GM18517 (cell line): Measurements from ENCODE around the gene EEF2K.
"Not testable (repeated sequence)": the region's sequence is repeated elsewhere in the genome, so short reads cannot be mapped to it uniquely, and the experiment has no call there.

Experiments used
- ATAC-seq: cut with Tn5 transposase; IDR thresholded peaks from one replicate; pipeline ENCODE4 v1.9.1; 2021; ENCODE audit warnings: mild to moderate bottlenecking, moderate library complexity; ENCODE audit not compliant: unreplicated experiment

The EEF2K gene

DNA sequence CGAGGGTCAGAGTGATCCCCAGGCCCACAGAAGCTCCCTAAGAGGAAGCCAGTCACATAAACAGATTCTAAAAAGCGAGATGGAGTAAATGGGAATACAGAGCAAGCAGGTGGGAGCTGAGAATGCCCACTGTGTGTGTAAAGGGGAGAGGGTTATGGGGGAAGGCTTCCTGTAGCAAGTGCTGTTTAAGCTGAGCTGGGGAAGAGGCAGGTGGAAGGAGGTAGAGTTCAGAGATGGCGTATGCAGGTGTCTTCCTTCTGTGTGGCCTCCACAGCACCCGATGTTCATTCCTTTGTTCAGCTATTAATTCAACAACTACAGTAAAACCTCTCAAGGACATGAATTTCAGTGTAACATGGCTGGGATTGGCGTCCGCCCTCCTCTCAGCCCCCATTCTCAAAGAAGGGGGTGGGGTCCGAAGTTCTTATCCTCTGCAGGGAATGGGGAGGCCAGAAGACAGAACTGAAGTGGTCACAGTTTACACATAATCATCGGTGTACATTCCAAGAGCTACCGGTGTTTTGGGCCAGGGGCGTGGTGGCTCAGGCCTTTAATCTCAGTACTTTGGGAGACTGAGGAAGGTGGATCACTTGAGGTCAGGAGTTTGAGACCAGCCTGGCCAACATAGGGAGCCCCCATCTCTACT is 1.8 kb downstream of the EEF2K start:
- no peak for ATAC-seq

DNA sequence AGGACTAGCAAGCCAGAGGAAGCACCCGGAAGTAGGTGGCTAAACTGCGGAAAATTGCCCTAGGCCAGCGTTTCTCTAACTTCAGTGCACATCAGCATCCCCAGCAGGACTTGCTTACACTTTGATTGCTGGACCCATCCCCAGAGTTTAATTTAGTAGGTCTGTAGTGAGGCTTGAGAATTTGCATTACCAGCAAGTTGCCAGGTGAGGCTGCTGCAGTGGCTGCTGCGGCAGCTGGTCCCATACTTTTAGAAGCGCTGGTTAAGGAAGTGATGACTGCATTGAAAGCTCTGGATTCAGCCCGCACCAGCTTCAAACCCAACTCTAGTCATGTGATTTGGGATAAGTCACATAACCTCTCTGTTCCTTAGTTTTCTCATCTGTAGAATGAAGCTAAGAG is 4.2 kb downstream of the EEF2K start:
- no peak for ATAC-seq

DNA sequence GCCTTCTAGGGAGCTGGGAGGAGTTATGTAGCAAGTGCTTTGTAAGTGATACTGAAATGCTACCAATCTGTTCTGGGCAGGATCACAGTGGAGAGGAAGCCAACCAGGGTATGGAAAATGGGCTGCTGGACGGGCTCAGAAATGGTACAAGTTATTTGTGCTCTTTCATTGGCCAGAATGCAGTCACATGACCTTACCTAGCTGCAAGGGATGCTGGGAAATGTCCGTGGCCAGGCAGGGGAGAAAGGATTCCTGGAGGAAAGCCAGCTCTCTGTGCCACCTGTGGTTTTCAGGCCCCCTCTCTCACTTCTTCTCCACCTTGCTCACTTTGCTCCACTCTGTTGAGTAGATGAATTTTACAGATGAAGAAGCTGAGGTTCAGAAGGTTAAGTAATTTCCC is 4.8 kb downstream of the EEF2K start:
- ATAC-seq, result no peak

DNA sequence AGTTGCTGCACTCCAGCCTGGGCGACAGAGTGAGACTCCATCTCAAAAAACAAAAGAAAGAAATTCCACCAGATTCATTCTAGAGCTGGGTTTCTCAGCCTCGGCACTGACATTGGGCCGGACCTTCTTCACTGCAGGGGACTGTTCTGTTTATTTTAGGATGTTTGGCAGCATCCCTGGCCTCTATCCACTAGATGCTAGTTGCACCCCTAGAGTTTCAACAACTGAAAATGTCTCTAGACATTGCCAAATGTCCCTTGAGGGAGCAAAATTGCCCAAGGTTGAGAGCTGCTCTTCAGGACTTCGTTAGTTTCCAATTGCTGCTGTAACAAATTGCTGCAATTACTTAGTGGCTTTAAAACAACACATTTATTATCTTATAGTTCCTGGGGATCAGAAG is 7.2 kb downstream of the EEF2K start:
- no peak for ATAC-seq

DNA sequence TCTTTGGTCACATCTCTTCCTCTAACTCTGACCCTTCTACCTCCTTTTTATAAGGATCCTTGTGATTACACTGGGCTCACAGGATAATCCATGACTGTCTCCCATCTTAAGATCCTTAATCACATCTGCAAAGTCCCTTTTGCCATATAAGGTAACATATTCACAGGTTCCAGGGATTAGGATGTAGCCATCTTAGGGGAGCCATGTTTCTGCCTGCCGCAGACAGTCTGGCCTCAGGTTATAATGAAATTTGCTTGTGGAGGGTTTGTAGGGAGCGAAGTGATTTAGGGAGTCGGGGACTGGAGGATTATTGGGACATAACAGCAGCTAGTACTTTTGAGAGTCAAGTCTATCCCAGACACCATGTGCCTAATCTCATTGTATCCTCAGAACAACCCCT is 7.7 kb downstream of the EEF2K start:
- ATAC-seq, result no peak

DNA sequence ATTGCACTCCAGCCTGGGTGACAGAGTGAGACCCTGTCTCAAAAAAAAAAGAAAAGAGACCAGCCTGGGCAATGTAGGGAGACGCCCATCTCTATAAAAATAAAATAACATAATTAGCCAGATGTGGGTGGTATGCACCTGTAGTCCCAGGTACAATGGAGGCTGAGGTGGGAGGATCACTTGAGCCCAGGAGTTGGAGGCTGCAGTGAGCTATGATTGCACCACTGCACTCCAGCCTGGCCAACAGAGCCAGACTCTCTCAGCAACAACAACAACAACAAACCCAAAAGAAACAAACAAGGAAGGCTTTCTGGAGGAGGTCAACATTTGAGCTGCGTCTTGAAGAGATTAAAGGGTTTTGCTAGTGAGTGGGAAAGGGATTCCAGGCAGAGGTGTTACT is 8.3 kb downstream of the EEF2K start:
- ATAC-seq, result no peak

DNA sequence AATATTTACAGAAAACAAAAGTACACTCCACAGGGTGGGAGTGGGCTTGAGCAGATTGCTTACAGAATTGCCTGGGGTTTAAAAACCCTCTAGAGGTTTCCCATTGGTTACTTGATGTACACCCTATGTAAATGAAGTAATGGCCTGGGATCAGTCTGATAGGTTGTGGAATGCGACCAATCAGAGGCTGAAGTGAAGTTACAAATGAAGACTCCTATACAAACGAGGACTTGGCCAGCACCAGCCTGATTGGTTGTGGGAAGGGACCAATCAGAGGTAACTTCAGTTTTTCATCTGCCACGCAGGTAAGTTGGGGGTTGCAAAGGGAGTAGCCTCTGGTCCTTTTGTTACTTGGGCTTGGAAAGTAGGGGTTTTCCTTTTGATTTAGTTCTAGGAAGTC is 8.8 kb downstream of the EEF2K start:
- ATAC-seq, result no peak

DNA sequence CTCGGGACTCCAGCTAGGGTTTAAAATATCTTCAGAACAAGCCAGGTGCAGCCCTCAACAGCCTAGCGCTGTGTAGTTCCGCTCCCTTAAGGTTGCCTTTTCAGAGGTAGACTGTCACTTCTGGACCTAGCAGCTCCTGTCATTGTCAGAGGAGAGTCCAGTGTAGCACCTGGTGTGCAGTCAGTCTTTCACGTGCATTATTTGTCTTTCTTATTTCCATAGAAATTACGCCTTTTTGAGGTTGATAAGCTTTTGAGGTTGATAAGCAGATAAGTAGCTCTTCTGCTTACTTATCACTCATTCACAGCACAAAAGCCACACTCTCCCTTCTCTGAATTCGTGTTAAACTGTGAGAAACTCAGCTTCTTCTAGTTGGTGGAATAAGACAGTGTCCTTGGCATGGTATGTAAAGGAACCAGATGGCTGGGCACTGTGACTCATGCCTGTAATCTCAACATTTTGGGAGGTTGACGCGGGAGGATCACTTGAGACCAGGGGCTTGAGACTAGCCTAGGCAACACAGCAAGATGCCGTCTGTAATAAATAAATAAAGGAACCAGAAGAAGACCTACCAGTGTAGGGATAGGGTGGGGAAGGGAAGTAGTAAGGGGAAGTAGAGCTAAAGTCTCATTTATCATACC is 10.2 kb downstream of the EEF2K start:
- ATAC-seq, result no peak

DNA sequence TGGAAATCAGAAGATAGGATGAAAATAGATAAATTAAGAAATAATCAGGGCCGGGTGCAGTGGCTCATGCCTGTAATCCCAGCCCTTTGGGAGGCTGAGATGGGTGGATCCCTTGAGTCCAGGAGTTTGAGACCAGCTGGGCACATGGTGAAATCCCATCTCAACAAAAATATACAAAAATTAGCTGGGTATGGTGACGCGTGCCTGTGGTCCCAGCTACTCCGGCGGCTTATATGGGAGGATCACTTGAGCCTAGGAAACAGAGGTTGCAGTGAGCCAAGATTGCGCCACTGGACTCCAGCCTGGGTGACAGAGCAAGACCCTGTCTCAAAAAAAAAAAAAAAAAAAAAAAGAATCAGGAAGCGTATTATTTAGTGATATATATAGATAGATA is 10.8 kb downstream of the EEF2K start:
- not testable (repeated sequence) for ATAC-seq

DNA sequence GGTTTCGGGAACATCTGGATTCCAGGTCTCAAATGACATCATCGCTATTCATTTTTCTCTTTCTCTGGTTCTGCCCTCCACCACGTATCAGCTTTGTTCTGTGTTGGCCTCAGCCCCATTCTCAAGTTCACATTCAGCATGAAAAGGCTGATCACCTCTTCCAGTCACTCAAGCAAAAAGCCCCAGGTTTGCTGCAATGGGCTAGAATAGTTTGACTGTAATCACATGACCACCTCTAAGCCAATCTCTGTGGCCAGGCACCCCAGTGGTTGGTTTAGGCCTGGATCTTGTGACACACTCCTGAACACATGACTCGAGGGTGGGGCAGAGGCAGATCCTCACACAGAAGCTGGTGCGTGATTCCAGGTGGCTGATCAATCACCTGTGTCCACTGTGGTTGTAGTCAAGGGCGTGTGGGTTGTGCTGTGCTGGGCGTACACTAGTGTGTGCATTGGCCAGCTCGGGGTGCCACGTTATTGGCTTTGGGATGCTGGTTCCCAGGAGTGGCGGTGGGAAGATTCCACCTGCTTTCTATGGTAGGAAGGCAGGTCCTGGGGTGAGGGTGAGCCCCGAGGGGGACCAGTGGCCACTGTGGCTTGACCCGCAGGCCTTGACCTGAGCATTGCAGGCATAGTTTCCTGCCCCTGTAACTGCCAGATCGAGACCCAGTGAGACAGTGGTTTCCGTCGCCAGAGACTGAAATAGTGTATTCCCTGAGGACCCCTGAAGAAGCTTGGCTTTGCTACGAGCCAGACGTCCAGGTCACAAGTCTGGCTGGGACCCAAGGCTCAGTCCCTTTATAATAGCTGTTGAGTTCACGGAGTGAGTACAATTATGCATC is 12.0 kb downstream of the EEF2K start:
- ATAC-seq, result peak; percentile 85

DNA sequence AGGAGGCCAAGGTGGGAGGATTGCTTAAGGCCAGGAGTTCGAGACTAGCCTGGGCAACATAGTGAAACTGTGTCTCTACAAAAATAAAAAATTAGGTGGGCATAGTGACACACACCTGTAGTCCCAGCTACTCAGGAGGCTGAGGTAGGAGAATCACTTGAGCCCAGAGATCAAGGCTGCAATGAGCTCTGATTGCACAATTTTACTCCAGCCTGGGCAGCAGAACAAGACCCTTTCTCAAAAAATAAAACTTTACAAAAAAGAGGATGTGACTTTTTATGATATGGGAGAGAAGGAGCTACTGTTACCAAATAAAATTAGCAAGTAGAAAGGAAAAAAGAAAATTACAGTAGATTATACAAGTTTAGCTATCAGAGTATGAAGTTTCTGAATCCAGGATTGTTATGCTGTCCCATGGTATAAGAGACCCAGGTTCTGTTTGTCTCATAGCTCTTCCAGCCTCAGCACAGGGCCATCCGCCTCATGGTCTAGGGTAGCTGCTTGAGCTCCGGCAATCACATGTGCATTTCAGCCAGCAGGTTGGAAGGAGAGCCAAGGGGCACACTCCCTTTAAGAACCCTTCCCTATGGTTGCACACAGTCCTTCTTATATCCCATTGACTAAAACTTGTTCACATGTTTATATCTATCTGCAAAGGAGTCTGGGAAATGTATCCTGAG is 13.5 kb downstream of the EEF2K start:
- no peak for ATAC-seq

DNA sequence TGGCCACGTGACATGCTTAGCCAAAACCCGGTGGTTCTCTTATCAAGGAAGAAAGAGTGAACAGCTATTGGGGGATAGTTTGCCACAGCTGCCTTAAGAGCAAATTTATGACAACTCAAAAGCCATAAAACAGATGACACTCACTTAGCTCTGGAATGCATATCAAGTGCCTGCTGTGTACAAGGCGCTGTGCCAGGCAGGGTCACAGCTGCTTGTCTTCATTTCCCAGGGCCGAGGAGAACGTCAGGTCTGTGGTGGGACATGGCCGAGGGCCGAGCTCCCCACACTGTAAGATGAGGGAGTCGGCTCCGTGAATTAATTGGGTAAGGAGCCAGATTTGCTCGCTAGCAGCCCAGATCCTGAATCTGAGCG is 14.0 kb downstream of the EEF2K start:
- ATAC-seq, result no peak

DNA sequence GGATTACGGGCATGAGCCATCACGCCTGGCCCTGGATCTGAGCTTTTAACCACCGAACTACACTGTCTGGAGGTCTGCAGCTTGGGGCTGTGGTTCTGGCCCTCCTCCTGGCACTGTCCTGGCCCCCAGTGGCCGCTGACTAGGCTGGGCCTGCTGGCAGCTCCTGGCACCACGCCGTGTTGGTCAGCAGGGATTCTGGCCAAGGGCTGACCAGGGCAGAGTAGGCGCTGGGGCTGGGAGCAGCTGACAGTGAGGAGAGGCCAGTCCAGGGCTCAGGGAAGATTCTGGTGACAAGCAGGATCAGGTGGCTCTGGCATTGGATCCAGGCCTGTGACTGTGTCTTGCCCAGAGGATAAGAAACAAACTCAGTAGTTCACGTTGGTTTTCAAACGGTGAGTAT is 14.6 kb downstream of the EEF2K start:
- ATAC-seq, result no peak

DNA sequence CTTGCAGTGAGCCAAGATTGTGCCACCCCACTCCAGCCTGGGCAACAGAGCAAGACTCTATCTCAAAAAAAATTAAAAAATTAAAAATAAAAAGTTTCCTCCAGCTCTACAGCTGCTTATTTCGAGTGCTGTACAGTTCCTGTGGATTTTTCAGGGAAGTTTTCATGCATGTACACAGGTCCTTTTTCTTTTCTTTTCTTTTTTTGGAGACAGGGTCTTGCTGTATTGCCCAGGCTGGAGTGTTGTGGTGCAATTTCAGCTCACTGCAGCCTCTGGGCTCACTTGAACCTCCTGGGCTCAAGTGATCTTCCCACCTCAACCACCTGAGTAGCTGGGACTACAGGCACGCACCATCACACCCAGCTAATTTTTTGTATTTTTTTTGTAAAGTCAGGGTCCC is 15.9 kb downstream of the EEF2K start:
- no peak for ATAC-seq

DNA sequence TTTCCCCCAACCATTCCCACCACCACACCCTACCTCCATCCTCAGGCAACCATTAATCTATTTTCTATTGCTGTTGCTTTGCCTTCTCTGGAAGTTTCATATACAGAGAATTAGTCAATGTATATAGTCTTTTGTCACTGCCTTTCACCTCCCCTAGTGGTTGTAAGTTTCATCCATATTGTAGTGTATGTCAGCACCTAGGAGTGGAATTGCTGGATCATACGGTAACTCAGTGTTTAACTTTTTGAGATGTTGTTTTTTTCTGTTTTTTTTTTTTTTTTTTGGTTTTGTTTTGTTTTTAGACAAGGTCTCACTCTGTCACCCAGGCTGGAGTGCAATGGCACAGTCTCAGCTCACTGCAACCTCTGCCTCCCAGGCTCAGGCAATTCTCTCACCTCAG is 16.9 kb downstream of the EEF2K start:
- ATAC-seq, result no peak

DNA sequence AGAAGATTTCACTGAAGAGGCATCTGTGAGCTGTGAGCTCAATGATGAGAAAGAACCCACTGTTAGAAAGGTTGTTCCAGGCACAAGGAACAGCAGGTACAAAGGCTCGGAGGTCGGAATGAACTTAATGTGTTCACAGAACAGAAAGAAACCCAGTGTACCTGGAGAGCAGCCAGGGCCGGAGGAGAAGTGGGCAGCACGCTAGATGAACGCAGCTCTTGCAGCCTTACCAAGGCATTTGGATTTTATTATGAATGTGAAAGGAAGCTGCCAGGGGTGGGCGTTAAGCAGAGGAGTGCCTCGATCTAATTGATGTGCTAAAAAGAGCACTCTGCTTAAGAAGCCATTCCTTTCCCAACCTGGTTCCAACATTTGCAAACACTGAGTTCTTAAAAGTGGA is 19.0 kb downstream of the EEF2K start:
- no peak for ATAC-seq

DNA sequence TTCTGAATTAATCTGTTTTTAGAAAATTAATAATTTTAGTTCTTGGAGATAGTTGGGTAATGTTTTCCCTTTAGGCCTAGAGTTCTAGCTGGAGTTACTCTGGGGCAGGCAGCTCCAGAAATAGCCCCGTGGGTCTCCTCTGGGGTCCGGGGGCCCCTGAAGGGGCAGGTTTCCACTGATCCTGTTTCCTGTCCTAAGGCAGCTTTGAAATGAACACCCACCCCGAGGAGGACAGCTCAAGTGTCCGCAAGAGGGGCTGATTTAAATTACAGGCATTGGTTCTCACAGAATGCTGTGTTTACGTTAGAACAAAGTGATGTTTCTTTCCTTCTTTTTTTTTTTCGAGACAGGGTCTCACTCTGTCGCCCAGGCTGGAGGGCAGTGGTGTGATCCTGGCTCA is 23.8 kb downstream of the EEF2K start:
- no peak for ATAC-seq

DNA sequence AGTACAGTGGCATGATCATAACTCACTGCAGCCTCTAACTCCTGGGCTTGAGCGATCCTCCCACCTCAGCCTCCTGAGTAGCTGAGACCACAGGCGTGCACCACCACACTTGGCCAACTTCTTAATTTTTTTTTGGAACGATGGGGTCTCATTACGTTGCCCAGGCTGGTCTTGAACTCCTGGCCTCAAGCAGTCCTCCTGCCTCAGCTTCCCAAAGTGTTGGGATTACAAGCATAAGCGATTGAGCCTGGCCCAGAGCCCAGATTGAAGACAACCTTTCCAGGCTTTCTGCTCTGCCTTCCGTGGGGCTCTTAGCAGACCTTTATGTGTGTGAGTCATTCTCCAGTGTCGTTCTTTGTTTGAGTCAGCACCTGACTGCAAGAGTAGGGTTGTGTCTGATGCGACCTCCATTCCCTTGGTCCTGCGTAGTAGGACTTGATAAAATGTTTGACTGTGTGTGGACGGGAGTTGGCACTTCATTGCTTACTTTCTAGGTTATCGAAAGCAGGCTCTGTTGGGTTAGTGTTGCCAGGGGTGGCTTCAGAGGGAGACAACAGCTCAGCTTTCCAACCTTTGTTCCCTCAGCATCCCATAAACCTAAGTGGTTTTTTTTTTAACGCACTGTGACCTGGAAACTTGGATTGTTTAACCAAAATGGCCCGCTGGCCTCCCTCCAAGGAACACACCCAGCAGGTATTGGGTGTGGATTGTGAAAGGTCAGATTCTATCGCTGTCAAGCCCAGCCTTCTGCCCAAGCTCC is 26.4 kb downstream of the EEF2K start:
- ATAC-seq, result no peak

DNA sequence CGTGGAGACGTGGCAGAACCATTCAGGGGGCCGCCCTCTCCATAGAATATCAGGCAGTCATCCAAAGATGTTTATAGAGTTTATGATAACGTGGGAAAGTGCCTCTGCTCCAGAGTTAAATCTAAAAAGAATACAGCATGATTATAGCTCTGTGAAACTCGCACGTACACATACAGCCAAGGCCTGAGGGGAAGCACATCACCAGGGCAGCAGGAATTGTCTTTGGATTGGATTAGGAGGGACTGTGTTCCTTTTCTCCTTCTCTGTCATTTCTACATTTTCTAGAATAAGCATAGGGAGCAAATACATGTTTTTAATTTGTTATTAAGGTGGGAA is 26.9 kb downstream of the EEF2K start:
- ATAC-seq, result no peak

DNA sequence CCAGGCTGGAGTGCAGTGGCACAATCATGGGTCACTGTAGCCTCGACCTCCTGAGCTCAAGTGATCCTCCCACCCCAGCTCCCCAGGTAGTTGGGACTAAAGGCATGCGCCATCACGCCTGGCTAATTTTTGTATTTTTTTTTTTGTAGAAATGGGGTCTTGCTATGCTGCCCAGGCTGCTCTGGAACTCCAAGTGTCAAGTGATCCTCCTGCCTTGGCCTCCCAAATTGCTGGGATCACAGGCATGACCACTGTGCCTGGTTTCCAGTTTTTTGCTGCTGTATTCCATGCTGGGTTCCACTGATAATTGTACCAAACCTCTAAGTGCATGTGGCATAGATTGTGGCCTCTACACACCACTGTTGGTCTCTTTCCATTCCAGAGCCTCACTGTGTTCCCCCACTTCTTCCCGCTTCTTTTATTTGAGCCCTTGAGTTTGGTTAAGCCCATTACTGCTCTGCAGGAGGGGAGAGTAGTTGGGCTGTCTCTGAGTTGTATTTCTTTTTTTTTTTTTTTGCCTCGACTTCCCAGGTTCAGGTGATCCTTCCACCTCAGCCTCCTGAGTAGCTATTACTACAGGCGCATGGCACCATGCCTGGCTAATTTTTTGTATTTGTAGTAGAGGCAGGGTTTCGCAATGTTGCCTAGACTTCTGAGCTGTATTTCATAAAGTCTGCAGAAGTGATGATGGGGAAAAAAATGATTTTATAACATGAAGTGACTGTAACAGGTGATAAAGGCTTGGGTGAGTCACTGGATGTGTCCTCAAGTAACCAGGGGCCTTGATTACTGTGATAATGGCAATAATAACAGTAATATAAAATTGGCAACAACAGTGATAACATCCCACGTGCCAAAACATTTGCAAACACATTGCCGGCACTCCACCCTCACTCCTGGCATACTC is 30.0 kb downstream of the EEF2K start:
- ATAC-seq, result no peak
